Prostate gland (tissue), 2 donors: Measurements from ENCODE around the gene ILK. TPM values are rescaled to one million over a fixed set of nuclear protein-coding genes. Genes with fewer than 3 reads are reported as not detected.

Experiments used
- DNase-seq: peaks from one replicate; pipeline ENCODE4 v3.0.0-alpha.2; 2019; ENCODE audit warnings: low spot score
- H3K27ac ChIP-seq, 2 donors: fragments of 200-600 bp; sonication (generic); 2 replicates each; pipeline ENCODE4 v1.5.1; 2017 to 2019
- H3K27me3 ChIP-seq: fragments of 200-600 bp; sonication (generic); replicated peaks from 2 replicates; pipeline ENCODE4 v1.5.1; 2019; ENCODE audit not compliant: insufficient read depth
- H3K36me3 ChIP-seq, 2 donors: fragments of 200-600 bp; sonication (generic); 1 replicate in 1 of 2; 2 replicates in 1 of 2; pipeline versions ENCODE4 v1.5.1 to v1.8.1; 2017 to 2019
- H3K4me1 ChIP-seq: fragments of 200-600 bp; sonication (generic); replicated peaks from 2 replicates; pipeline ENCODE4 v1.5.1; 2019
- H3K4me3 ChIP-seq, 2 donors: fragments of 200-600 bp; sonication (generic); 2 replicates each; pipeline ENCODE4 v1.5.1; 2017 to 2019
- H3K9me3 ChIP-seq: fragments of 200-600 bp; sonication (generic); 2 replicates; pipeline ENCODE4 v1.5.1; 2017
- POLR2A ChIP-seq: fragments of 450-650 bp; IDR thresholded peaks from one replicate; pipeline ENCODE4 v1.6.1; 2016; ENCODE audit warnings: antibody characterized with exemption, mild to moderate bottlenecking
- POLR2AphosphoS5 ChIP-seq: sonication (generic); formaldehyde crosslinking; IDR thresholded peaks from one replicate; pipeline ENCODE4 v1.6.1; 2017; ENCODE audit warnings: antibody characterized with exemption
- WGBS: methylation state at CpG from one replicate; pipeline ENCODE4 v1.1.5; 2018; 5-methylcytosine and 5-hydroxymethylcytosine counted together
- intact Hi-C: fragments of 100-400 bp; cut with DNase I; formaldehyde crosslinking; loops from one replicate; pipeline ENCODE4 v1.14.2; 2022
- total RNA-seq, 2 donors: library from RNA; depleted of rRNA; stranded (reverse); fragments of >200 nt; gene quantifications; one replicate each; pipeline ENCODE4 v1.1.0, GENCODE V29; 2016
- TF ChIP-seq, protein P1 (sequence below), 4 experiments: fragments of 200-600 bp in 2 of 4; fragments of 450-650 bp in 2 of 4; sonication (generic) in 2 of 4; IDR thresholded peaks; 1 replicate in 3 of 4; 2 replicates in 1 of 4; pipeline ENCODE4 v1.5.1; 2016 to 2019; ENCODE audit warnings: antibody characterized with exemption in 4 of 4, mild to moderate bottlenecking in 2 of 4, moderate library complexity in 2 of 4

Gene ILK
- total RNA-seq, 2 donors from 2014 or later: 172 to 195 TPM

DNA sequence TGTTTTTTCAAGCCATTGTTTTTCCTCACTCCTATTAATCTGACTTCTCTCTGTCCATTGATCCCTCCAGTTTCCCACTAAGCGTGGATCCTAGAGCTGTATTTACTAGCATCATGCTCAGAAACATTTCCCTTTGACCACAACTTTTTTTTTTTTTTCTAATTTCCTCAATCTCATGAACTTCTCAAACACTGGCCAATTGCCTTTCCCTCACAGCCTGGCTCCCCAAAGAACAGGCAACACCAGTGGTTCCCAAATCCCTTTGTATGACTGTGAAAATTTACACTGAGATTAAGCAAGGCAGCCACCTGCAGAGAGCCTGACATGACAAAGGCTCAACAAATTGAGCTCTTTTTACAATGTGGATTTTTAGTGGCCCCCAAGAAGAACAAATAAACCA, 17.1 kb downstream of the ILK start:
- no peaks in the 10 kb centered on the region for H3K36me3 ChIP-seq
- 82% methylated on average over 1 of the region's 1 CpG for WGBS

DNA sequence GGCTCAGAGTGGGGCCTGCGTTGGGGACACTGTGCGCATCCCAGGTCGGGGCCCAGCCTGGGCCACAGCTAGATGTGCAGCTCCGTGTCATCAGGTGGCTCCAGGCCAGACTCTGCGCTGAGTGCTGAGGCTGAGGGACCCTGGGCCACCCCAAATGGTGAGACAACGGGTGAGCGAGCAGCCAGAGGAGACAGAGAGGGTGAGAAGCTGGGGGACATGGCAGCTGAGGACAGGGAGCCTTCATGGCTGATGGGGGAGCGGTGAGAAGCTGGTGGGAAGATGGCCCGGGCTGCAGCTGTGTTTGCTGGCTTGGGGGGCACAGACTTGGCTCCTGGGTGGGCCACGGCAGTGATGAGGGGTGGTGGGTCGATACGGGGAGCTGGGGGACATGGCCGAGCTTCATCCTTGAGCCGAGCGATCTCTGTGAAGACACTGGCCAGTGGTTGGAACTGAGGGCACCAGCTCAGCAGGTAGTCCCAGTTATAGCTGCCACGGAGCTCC, 18.2 kb downstream of the ILK start:
- intact Hi-C loops: no loop called here
- Histone ChIP-seq H3K4me1 (no peaks in the 10 kb centered on the region), H3K27me3 (no peaks in the 10 kb centered on the region), H3K9me3 (no peaks in the 10 kb centered on the region), H3K27ac (no peak overlapping the region), H3K4me3 (no peak overlapping the region), H3K36me3 (no peaks in the 10 kb centered on the region)
- TF ChIP-seq POLR2A: no peak
- TF ChIP-seq POLR2AphosphoS5: no peak
- TF ChIP-seq, protein P1, sequence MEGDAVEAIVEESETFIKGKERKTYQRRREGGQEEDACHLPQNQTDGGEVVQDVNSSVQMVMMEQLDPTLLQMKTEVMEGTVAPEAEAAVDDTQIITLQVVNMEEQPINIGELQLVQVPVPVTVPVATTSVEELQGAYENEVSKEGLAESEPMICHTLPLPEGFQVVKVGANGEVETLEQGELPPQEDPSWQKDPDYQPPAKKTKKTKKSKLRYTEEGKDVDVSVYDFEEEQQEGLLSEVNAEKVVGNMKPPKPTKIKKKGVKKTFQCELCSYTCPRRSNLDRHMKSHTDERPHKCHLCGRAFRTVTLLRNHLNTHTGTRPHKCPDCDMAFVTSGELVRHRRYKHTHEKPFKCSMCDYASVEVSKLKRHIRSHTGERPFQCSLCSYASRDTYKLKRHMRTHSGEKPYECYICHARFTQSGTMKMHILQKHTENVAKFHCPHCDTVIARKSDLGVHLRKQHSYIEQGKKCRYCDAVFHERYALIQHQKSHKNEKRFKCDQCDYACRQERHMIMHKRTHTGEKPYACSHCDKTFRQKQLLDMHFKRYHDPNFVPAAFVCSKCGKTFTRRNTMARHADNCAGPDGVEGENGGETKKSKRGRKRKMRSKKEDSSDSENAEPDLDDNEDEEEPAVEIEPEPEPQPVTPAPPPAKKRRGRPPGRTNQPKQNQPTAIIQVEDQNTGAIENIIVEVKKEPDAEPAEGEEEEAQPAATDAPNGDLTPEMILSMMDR (IDR thresholded peaks at IDR 0.05): no peak
- WGBS: 69% methylated on average over 10 of the region's 16 CpGs
- no peak for DNase-seq

More for the DNA sequence above, 17.1 kb downstream of the ILK start:
- DNase-seq: no peak
- intact Hi-C loops: no loop called here
- Histone ChIP-seq H3K27me3 (no peaks in the 10 kb centered on the region), H3K4me3 (no peak overlapping the region), H3K4me1 (no peaks in the 10 kb centered on the region), H3K27ac (no peak overlapping the region), H3K9me3 (no peaks in the 10 kb centered on the region)
- no peak for TF ChIP-seq POLR2A
- TF ChIP-seq, protein P1 (IDR thresholded peaks at IDR 0.05): no peak
- TF ChIP-seq POLR2AphosphoS5: no peak

DNA sequence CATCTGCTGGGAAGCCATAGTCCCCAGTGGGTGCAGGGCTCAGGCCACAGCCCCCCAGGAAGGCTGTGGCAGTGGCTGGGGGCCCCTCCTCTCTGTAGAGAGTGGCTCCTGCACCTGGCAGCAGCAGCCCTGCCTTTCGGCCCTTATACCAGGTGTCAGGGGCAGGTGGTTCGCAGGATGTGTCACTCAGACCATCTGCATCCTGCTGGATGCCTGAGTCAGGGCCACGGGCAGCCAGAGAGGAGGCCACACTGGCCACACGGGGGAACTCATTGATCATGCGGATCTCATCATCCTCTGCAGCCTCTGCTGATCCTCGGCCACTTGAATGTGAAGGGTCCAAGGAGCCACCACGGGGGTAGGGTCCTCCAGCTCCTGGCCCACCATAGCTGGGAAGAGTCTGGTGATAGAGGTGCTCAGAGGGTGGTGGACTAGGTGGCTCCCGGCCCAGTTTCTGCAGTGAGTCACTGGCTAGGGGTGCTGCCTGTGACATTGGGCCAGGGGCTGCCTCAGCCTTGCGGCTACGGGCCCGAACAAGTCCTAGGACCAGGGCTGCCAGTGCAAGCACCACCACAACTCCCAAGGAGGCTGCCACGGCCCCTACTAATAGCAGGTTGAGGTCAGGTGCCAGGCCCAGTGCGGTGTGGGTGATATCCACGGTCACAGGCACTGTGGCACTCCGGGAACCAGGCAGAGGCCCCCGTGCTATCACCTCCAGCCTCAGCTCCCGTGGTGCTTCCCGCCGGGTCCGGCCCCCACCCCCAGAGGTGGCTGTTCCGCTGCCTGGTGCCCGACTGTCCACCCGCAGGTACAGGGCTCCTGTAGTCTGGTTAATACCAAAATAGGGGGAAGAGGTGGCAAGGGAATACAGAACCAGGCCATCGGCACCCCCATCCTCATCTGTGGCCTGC, 18.9 kb downstream of the ILK start:
- intact Hi-C loops: no loop called here
- no peaks in the 10 kb centered on the region for H3K9me3 ChIP-seq
- no peaks in the 10 kb centered on the region for H3K4me1 ChIP-seq
- H3K4me3 ChIP-seq: no peak overlapping the region
- WGBS: 91% methylated on average over 21 of the region's 24 CpGs
- TF ChIP-seq POLR2AphosphoS5 (no peak), POLR2A (no peak)
- H3K36me3 ChIP-seq: no peaks in the 10 kb centered on the region
- no peaks in the 10 kb centered on the region for H3K27me3 ChIP-seq
- no peak overlapping the region for H3K27ac ChIP-seq
- DNase-seq: no peak

DNA sequence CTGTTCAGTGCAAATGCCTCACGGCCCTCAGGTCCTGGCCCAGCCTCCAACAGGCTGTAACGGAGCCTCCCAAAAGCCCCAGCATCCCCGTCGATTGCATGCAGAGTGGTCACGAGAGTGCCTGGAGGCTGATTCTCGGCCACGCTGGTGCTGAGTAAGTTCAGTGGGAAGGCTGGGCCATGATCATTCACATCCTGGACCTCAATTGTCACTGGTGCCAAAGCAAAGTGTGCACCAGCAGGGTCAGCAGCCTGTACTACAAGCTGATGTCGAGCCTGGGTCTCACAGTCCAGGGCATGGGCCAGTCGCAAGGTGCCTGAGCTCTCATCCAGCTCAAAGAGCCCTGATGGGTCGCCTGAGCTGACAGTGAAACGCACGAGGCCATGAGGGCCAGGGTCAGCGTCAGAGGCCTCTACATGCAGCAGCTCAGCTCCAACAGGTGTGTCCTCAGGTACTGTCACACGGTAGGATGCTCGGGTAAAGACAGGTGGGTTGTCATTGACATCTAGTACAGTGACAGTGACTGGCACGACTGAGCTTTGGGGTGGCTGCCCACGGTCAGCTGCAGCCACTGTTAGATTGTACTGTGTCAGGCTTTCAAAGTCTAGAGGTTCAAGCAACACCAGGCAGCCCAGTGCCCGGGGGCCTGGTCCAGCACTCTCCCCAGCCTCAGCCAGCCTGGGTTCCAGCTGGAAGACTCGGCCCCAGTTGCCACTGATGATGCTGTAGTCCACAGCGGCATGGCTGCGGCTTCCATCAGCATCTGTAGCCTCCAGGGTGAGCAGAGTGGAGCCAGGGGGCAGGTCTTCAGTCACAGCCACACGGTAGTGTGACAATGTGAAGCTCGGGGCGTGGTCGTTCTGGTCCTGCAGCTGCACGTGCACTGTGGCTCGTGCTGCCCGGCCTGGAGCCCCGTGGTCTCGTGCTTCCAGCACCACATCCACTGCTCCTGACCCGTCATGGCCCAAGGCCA, 20.1 kb downstream of the ILK start:
- Histone ChIP-seq H3K9me3 (no peaks in the 10 kb centered on the region), H3K27ac (no peak overlapping the region), H3K4me1 (no peaks in the 10 kb centered on the region), H3K27me3 (no peaks in the 10 kb centered on the region), H3K4me3 (no peak overlapping the region), H3K36me3 (no peaks in the 10 kb centered on the region)
- TF ChIP-seq, protein P1 (IDR thresholded peaks at IDR 0.05): no peak
- TF ChIP-seq POLR2AphosphoS5: no peak
- no peak for TF ChIP-seq POLR2A
- intact Hi-C loops: no loop called here
- no peak for DNase-seq
- WGBS: 86% methylated on average over 31 of the region's 31 CpGs
